Liver (tissue), 9 donors: ENCODE measurements around the gene SKAP2. TPM values are rescaled to one million over a fixed set of nuclear protein-coding genes. Genes with fewer than 3 reads are reported as not detected.
"Not testable (repeated sequence)": the region's sequence is repeated elsewhere in the genome, so short reads cannot be mapped to it uniquely, and the experiment has no call there.

Experiments
- DNase-seq: peaks from one replicate; pipeline ENCODE4 v3.0.0-alpha.2; 2017; ENCODE audit warnings: low spot score
- H3K27ac ChIP-seq, 2 donors: one replicate each; pipeline ENCODE4 v1.7.0; 2013; ENCODE audit warnings: inconsistent platforms in 2 of 2, low read length in 2 of 2, control low read depth in 1 of 2, low read depth in 1 of 2, mild to moderate bottlenecking in 1 of 2
- H3K27me3 ChIP-seq, 4 donors: one replicate each; pipeline versions ENCODE4 v1.6.1 to v1.7.0; 2013; ENCODE audit warnings: low read length in 3 of 4, inconsistent platforms in 1 of 4, mild to moderate bottlenecking in 1 of 4, moderate library complexity in 1 of 4; ENCODE audit not compliant: control insufficient read depth in 4 of 4, insufficient read depth in 4 of 4
- H3K36me3 ChIP-seq, 4 donors: one replicate each; pipeline versions ENCODE4 v1.6.1 to v1.7.0; 2013; ENCODE audit warnings: low read length in 3 of 4, mild to moderate bottlenecking in 3 of 4, low read depth in 1 of 4, moderate library complexity in 1 of 4; ENCODE audit not compliant: control insufficient read depth in 4 of 4, insufficient read depth in 3 of 4
- H3K4me1 ChIP-seq, 4 donors: one replicate each; pipeline versions ENCODE4 v1.6.1 to v1.7.0; 2013; ENCODE audit warnings: low read length in 3 of 4, mild to moderate bottlenecking in 3 of 4, moderate library complexity in 1 of 4; ENCODE audit not compliant: control insufficient read depth in 4 of 4, insufficient read depth in 4 of 4
- H3K4me3 ChIP-seq, 3 donors: one replicate each; pipeline versions ENCODE4 v1.6.1 to v1.7.0; 2013; ENCODE audit warnings: low read length in 3 of 3, control low read depth in 1 of 3, low read depth in 1 of 3, mild to moderate bottlenecking in 1 of 3
- H3K9ac ChIP-seq, 2 donors: one replicate each; pipeline ENCODE4 v1.7.0; 2013; ENCODE audit warnings: low read length in 2 of 2, mild to moderate bottlenecking in 2 of 2, moderate library complexity in 2 of 2, control low read depth in 1 of 2, low read depth in 1 of 2
- H3K9me3 ChIP-seq, 4 donors: one replicate each; pipeline versions ENCODE4 v1.6.1 to v1.7.0; 2013; ENCODE audit warnings: low read length in 3 of 4; ENCODE audit not compliant: control insufficient read depth in 4 of 4
- FOXA1 ChIP-seq: IDR thresholded peaks from 2 replicates; pipeline ENCODE4 v1.6.1; 2016; ENCODE audit warnings: antibody characterized with exemption
- FOXA2 ChIP-seq: IDR thresholded peaks from 2 replicates; pipeline ENCODE4 v1.6.1; 2016; ENCODE audit warnings: antibody characterized with exemption
- GABPA ChIP-seq, 2 donors: IDR thresholded peaks in 1 of 2; conservative IDR thresholded peaks in 1 of 2; 2 replicates each; pipeline ENCODE4 v1.6.1; 2016; ENCODE audit warnings: antibody characterized with exemption in 2 of 2, mild to moderate bottlenecking in 1 of 2, moderate library complexity in 1 of 2
- HNF4A ChIP-seq, 2 donors: conservative IDR thresholded peaks; 2 replicates each; pipeline ENCODE4 v1.6.1; 2016; ENCODE audit warnings: antibody characterized with exemption in 2 of 2, mild to moderate bottlenecking in 2 of 2
- JUND ChIP-seq, 2 donors: IDR thresholded peaks; 2 replicates each; pipeline ENCODE4 v1.6.1; 2016; ENCODE audit warnings: antibody characterized with exemption in 2 of 2
- NR2F2 ChIP-seq: IDR thresholded peaks from 2 replicates; pipeline ENCODE4 v1.6.1; 2016; ENCODE audit warnings: antibody characterized with exemption
- RAD21 ChIP-seq, 2 donors: IDR thresholded peaks; 2 replicates each; pipeline ENCODE4 v1.6.1; 2016; ENCODE audit warnings: antibody characterized with exemption in 2 of 2, mild to moderate bottlenecking in 2 of 2
- RXRA ChIP-seq, 2 donors: IDR thresholded peaks; 2 replicates each; pipeline ENCODE4 v1.6.1; 2017 to 2018; ENCODE audit warnings: antibody characterized with exemption in 2 of 2, mild to moderate bottlenecking in 1 of 2
- SP1 ChIP-seq: IDR thresholded peaks from 2 replicates; pipeline ENCODE4 v1.6.1; 2018; ENCODE audit warnings: antibody characterized with exemption, mild to moderate bottlenecking
- YY1 ChIP-seq: IDR thresholded peaks from 2 replicates; pipeline ENCODE4 v1.6.1; 2016; ENCODE audit warnings: antibody characterized with exemption, mild to moderate bottlenecking
- WGBS: extraction: QIAGEN DNeasy Blood & Tissue Kit; methylation state at CpG from one replicate; pipeline ENCODE4 v1.1.7; 2013; 5-methylcytosine and 5-hydroxymethylcytosine counted together
- polyA plus RNA-seq, 2 donors: library from polyadenylated mRNA; stranded (reverse) in 1 of 2; unstranded in 1 of 2; fragments of 200-250 nt in 1 of 2; fragments of >200 nt in 1 of 2; fragmentation: Nextera tagmentation in 1 of 2; extraction: Ambion mirVana in 1 of 2; gene quantifications; one replicate each; pipeline versions ENCODE4 v1.2.1 to v1.2.3, GENCODE V29; 2013 to 2015
- total RNA-seq, 2 donors: library from RNA; depleted of rRNA; stranded (reverse); fragments of >200 nt; gene quantifications; one replicate each; pipeline ENCODE4 v1.2.3, GENCODE V29; 2014
- TF ChIP-seq, protein P1 (sequence below): fragments of 150-350 bp; IDR thresholded peaks from 2 replicates; pipeline ENCODE4 v1.5.1; 2017; ENCODE audit warnings: improper control_type of control experiment, low read depth, low read length; ENCODE audit not compliant: missing input control
- TF ChIP-seq, protein P2 (sequence below): IDR thresholded peaks from 2 replicates; pipeline ENCODE4 v1.6.1; 2016; ENCODE audit warnings: antibody characterized with exemption
- TF ChIP-seq, protein P3 (sequence below): IDR thresholded peaks from 2 replicates; pipeline ENCODE4 v1.6.1; 2016; ENCODE audit warnings: antibody characterized with exemption, mild to moderate bottlenecking
- TF ChIP-seq, protein P4 (sequence below): IDR thresholded peaks from 2 replicates; pipeline ENCODE4 v1.6.1; 2016; ENCODE audit warnings: antibody characterized with exemption
- donor health status: healthy.
- donor health status: healthy.
- donor health status: healthy.
- donor health status: healthy.
- donor health status: healthy.

Gene SKAP2
- total and polyA plus RNA-seq, 4 donors: 3.4 to 9.2 (median 5.1) TPM

DNA sequence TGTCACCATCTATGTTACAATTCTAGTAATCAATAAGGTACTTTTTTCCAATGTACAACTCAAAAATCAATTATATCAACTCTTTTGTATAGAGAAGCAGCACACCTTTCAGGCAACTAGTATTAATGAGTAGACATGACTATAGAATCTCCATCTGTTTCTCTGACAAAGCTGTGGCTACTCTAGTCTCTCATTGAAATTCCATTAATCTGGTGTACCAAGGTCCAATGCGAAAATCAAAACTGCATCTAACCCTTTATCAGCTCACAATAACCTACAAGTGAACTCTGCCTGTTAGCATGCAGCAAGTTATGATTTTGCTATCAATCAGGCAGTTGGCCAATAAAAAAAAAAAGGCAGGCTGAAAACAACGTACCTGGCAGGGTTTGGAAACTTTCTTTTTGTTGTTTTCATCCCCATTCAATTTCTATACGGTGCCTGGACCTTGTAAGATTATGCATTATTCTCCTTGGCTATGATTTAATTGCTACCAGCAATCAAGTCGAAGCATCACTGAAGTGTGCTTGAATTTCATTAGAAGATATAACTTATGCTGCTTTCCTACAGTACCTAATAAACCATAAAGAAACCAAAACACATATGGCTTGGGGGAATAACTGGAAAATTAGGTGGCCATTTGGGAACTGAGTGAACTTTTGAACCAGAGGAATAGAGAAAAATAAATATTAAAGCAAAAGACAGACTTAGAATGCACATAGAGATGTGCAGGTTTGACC, 23.2 kb downstream of the SKAP2 start (continued):
- TF ChIP-seq, protein P1, sequence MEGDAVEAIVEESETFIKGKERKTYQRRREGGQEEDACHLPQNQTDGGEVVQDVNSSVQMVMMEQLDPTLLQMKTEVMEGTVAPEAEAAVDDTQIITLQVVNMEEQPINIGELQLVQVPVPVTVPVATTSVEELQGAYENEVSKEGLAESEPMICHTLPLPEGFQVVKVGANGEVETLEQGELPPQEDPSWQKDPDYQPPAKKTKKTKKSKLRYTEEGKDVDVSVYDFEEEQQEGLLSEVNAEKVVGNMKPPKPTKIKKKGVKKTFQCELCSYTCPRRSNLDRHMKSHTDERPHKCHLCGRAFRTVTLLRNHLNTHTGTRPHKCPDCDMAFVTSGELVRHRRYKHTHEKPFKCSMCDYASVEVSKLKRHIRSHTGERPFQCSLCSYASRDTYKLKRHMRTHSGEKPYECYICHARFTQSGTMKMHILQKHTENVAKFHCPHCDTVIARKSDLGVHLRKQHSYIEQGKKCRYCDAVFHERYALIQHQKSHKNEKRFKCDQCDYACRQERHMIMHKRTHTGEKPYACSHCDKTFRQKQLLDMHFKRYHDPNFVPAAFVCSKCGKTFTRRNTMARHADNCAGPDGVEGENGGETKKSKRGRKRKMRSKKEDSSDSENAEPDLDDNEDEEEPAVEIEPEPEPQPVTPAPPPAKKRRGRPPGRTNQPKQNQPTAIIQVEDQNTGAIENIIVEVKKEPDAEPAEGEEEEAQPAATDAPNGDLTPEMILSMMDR: no peak
- no peak for TF ChIP-seq SP1
- TF ChIP-seq RAD21 (IDR thresholded peaks at IDR 0.05): no peak

DNA sequence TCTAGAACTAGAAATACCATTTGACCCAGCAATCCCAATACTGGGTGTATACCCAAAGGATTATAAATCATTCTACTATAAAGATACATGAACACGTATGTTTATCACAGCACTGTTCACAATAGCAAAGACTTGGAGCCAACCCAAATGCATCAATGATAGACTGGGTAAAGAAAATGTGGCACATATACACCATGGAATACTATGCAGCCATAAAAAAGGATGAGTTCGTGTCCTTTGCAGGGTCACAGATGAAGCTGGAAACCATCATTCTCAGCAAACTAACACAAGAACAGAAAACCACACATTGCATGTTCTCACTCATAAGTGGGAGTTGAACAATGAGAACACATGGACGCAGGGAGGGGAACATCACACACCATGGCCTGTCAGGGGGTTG, 27.6 kb downstream of the SKAP2 start:
- not testable (repeated sequence) for H3K4me1 ChIP-seq, H3K9me3 ChIP-seq, H3K9ac ChIP-seq, DNase-seq, H3K36me3 ChIP-seq, H3K27ac ChIP-seq, H3K27me3 ChIP-seq, H3K4me3 ChIP-seq
- WGBS: 92% methylated on average over 3 of the region's 3 CpGs

DNA sequence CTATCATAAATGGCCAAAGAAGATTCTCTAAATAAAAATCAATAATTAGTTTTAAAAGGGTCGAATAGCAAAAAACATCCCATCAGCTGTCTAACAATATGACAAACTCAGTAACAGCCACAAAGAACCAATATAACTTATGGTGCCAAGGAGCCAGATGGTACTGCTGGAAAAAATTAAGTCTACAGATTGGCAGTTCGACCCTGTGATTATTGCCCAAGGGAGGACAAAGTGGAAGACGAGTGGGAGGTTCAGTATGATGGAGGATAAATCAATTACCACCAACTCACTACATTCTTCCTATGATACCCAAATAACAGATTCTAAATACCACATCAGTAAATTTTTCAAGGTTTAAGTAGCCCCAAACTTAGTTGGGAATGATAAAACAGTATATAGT, 49.0 kb downstream of the SKAP2 start:
- Histone ChIP-seq H3K27ac (no peak overlapping the region), H3K4me1 (no peaks in the 10 kb centered on the region), H3K27me3 (no peaks in the 10 kb centered on the region), H3K9ac (no peak overlapping the region), H3K36me3 (no peaks in the 10 kb centered on the region), H3K9me3 (no peaks in the 10 kb centered on the region), H3K4me3 (no peak overlapping the region)
- TF ChIP-seq RXRA (IDR thresholded peaks at IDR 0.05): no peak
- TF ChIP-seq YY1: no peak
- TF ChIP-seq, protein P2, sequence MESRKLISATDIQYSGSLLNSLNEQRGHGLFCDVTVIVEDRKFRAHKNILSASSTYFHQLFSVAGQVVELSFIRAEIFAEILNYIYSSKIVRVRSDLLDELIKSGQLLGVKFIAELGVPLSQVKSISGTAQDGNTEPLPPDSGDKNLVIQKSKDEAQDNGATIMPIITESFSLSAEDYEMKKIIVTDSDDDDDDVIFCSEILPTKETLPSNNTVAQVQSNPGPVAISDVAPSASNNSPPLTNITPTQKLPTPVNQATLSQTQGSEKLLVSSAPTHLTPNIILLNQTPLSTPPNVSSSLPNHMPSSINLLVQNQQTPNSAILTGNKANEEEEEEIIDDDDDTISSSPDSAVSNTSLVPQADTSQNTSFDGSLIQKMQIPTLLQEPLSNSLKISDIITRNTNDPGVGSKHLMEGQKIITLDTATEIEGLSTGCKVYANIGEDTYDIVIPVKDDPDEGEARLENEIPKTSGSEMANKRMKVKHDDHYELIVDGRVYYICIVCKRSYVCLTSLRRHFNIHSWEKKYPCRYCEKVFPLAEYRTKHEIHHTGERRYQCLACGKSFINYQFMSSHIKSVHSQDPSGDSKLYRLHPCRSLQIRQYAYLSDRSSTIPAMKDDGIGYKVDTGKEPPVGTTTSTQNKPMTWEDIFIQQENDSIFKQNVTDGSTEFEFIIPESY: no peak
- no peak for TF ChIP-seq JUND (IDR thresholded peaks at IDR 0.05)
- no peak for TF ChIP-seq SP1
- TF ChIP-seq FOXA2: no peak
- TF ChIP-seq FOXA1: no peak
- no peak for TF ChIP-seq NR2F2
- no peak for TF ChIP-seq HNF4A (conservative IDR thresholded peaks at IDR 0.05)
- TF ChIP-seq, protein P3, sequence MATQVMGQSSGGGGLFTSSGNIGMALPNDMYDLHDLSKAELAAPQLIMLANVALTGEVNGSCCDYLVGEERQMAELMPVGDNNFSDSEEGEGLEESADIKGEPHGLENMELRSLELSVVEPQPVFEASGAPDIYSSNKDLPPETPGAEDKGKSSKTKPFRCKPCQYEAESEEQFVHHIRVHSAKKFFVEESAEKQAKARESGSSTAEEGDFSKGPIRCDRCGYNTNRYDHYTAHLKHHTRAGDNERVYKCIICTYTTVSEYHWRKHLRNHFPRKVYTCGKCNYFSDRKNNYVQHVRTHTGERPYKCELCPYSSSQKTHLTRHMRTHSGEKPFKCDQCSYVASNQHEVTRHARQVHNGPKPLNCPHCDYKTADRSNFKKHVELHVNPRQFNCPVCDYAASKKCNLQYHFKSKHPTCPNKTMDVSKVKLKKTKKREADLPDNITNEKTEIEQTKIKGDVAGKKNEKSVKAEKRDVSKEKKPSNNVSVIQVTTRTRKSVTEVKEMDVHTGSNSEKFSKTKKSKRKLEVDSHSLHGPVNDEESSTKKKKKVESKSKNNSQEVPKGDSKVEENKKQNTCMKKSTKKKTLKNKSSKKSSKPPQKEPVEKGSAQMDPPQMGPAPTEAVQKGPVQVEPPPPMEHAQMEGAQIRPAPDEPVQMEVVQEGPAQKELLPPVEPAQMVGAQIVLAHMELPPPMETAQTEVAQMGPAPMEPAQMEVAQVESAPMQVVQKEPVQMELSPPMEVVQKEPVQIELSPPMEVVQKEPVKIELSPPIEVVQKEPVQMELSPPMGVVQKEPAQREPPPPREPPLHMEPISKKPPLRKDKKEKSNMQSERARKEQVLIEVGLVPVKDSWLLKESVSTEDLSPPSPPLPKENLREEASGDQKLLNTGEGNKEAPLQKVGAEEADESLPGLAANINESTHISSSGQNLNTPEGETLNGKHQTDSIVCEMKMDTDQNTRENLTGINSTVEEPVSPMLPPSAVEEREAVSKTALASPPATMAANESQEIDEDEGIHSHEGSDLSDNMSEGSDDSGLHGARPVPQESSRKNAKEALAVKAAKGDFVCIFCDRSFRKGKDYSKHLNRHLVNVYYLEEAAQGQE: no peak
- TF ChIP-seq, protein P4, sequence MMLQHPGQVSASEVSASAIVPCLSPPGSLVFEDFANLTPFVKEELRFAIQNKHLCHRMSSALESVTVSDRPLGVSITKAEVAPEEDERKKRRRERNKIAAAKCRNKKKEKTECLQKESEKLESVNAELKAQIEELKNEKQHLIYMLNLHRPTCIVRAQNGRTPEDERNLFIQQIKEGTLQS: no peak
- no peak for TF ChIP-seq RAD21 (IDR thresholded peaks at IDR 0.05)
- no peak for TF ChIP-seq GABPA (IDR thresholded peaks at IDR 0.05 in 1 of 2, conservative IDR thresholded peaks at IDR 0.05 in 1 of 2)
- no peak for DNase-seq
- WGBS: 91% methylated on average over 3 of the region's 3 CpGs
